EL (cell line): ENCODE measurements around the gene ZNF177.
"Not testable (repeated sequence)": the region's sequence is repeated elsewhere in the genome, so short reads cannot be mapped to it uniquely, and the experiment has no call there.

Experiments
- DNase-seq: peaks from one replicate; pipeline ENCODE4 v3.0.0-alpha.2; 2016

ZNF177 gene

GRCh38 chr19:9362905-9363304, at the start of gene ZNF177:
Gene ZNF177, plus strand, starts transcription at chr19:9363013. Its CDS starts 15,299 bp downstream, at chr19:9378312.
- peak; percentile 8 for DNase-seq

GRCh38 chr19:9313756-9314155, 49.1 kb upstream of the ZNF177 start:
- no peak for DNase-seq

- no peak for DNase-seq
Observed at GRCh38 chr19:9321338-9321737, 41.5 kb upstream of the ZNF177 start.

- not testable (repeated sequence) for DNase-seq
Observed at GRCh38 chr19:9321756-9322155, 41.1 kb upstream of the ZNF177 start.

- DNase-seq: not testable (repeated sequence)
Observed at GRCh38 chr19:9322201-9322600, 40.6 kb upstream of the ZNF177 start.

- peak; percentile 82 for DNase-seq
Observed at GRCh38 chr19:9323557-9323918, 39.3 kb upstream of the ZNF177 start.

- peak; percentile 97 for DNase-seq
Observed at GRCh38 chr19:9323919-9324583, 38.8 kb upstream of the ZNF177 start, which contains the start of gene ZNF559. Gene ZNF559, plus strand, starts transcription at chr19:9324179. Its CDS starts 14,371 bp downstream, at chr19:9338550.

GRCh38 chr19:9324584-9324962, 38.2 kb upstream of the ZNF177 start:
- no peak for DNase-seq

GRCh38 chr19:9329999-9330398, 32.8 kb upstream of the ZNF177 start:
- DNase-seq: no peak

GRCh38 chr19:9342610-9343304, 20.1 kb upstream of the ZNF177 start:
- DNase-seq: no peak

GRCh38 chr19:9345005-9345404, 17.8 kb upstream of the ZNF177 start:
- no peak for DNase-seq

- no peak for DNase-seq
Observed at GRCh38 chr19:9348253-9348652, 14.6 kb upstream of the ZNF177 start.

GRCh38 chr19:9348671-9349070, 14.1 kb upstream of the ZNF177 start:
- DNase-seq: no peak

GRCh38 chr19:9352505-9352904, 10.3 kb upstream of the ZNF177 start:
- DNase-seq: no peak

- no peak for DNase-seq
Observed at GRCh38 chr19:9353011-9353410, 9.8 kb upstream of the ZNF177 start.

GRCh38 chr19:9354651-9355050, 8.2 kb upstream of the ZNF177 start:
- DNase-seq: no peak

- no peak for DNase-seq
Observed at GRCh38 chr19:9370738-9371619, 8.2 kb downstream of the ZNF177 start.

- no peak for DNase-seq
Observed at GRCh38 chr19:9381361-9381785, 18.6 kb downstream of the ZNF177 start.

GRCh38 chr19:9406798-9407352, 44.1 kb downstream of the ZNF177 start:
- peak; percentile 90 for DNase-seq

GRCh38 chr19:9407827-9408226, 45.0 kb downstream of the ZNF177 start:
- DNase-seq: no peak

- DNase-seq: no peak
Observed at GRCh38 chr19:9413240-9413954, 50.6 kb downstream of the ZNF177 start.

GRCh38 chr19:9427941-9428340, 65.1 kb downstream of the ZNF177 start:
- DNase-seq: no peak

- no peak for DNase-seq
Observed at GRCh38 chr19:9430444-9430843, 67.6 kb downstream of the ZNF177 start.
